A673 (cell line): ENCODE measurements around the gene CCL3.

Experiments
- EZH2 ChIP-seq: fragments of 200-600 bp; sonication (generic); IDR thresholded peaks from 2 replicates; pipeline ENCODE4 v1.6.1; 2017; ENCODE audit warnings: borderline replicate concordance, low read depth, mild to moderate bottlenecking, mixed read lengths, antibody characterized with exemption, low read length; ENCODE audit not compliant: poor library complexity, severe bottlenecking
- TF ChIP-seq, protein P1 (sequence below): fragments of 300-800, 200-600 bp; sonication (generic); conservative IDR thresholded peaks from 2 replicates; pipeline ENCODE4 v1.5.1; 2017; ENCODE audit warnings: low read depth, mild to moderate bottlenecking, antibody characterized with exemption, low read length, moderate library complexity, mixed read lengths

DNA sequence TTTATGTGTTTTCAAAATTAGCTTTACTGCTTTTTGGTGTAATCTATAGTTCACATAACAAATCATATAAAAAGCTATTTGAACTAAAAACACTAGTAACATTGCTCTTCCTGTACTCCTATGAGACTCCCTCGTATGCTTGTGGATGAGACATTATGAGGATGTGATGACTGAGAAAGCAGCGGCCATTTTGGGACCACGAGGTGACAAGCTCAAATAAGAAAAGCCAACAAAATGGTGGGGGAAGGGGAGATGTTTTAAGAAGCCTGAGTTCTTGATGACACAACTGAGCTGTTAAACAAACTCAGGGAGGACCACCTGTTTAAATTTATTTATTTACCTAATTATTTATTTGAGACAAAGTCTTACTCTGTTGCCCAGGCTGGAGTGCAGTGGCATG is 21.4 kb downstream of the CCL3 start:
- TF ChIP-seq, protein P1, sequence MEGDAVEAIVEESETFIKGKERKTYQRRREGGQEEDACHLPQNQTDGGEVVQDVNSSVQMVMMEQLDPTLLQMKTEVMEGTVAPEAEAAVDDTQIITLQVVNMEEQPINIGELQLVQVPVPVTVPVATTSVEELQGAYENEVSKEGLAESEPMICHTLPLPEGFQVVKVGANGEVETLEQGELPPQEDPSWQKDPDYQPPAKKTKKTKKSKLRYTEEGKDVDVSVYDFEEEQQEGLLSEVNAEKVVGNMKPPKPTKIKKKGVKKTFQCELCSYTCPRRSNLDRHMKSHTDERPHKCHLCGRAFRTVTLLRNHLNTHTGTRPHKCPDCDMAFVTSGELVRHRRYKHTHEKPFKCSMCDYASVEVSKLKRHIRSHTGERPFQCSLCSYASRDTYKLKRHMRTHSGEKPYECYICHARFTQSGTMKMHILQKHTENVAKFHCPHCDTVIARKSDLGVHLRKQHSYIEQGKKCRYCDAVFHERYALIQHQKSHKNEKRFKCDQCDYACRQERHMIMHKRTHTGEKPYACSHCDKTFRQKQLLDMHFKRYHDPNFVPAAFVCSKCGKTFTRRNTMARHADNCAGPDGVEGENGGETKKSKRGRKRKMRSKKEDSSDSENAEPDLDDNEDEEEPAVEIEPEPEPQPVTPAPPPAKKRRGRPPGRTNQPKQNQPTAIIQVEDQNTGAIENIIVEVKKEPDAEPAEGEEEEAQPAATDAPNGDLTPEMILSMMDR = no peak
- no peak for TF ChIP-seq EZH2
